Ishikawa (cell line): ENCODE results near the gene TECR.

ENCODE experiments used
- CEBPB ChIP-seq: IDR thresholded peaks from 2 replicates; pipeline ENCODE4 v1.6.1; 2012
- CREB1 ChIP-seq: IDR thresholded peaks from 2 replicates; pipeline ENCODE4 v1.6.1; 2012; ENCODE audit warnings: low read depth
- EP300 ChIP-seq: IDR thresholded peaks from 2 replicates; pipeline ENCODE4 v1.6.1; 2012; ENCODE audit warnings: borderline replicate concordance
- FOXM1 ChIP-seq: IDR thresholded peaks from 2 replicates; pipeline ENCODE4 v1.6.1; 2012; ENCODE audit warnings: low read depth, borderline replicate concordance
- MAX ChIP-seq: IDR thresholded peaks from 2 replicates; pipeline ENCODE4 v1.6.1; 2012
- RAD21 ChIP-seq: IDR thresholded peaks from 2 replicates; pipeline ENCODE4 v1.6.1; 2012; ENCODE audit warnings: low read depth
- TAF1 ChIP-seq: IDR thresholded peaks from 2 replicates; pipeline ENCODE4 v1.6.1; 2012; ENCODE audit warnings: low read depth, mild to moderate bottlenecking
- YY1 ChIP-seq: IDR thresholded peaks from 2 replicates; pipeline ENCODE4 v1.6.1; 2012; ENCODE audit warnings: low read depth

GRCh38 chr19:14575428-14575980, 46.1 kb downstream of the TECR start:
- TF ChIP-seq FOXM1 = no peak
- TF ChIP-seq EP300 = no peak
- TF ChIP-seq YY1 = no peak
- no peak for TF ChIP-seq RAD21
- no peak for TF ChIP-seq CREB1
- no peak for TF ChIP-seq CEBPB
- no peak for TF ChIP-seq MAX
- TF ChIP-seq TAF1 = no peak
